OCI-LY3 (cell line): ENCODE measurements around the gene QPCT.

ENCODE experiments used
- H2AFZ ChIP-seq: fragments of 200-600, 300-600 bp; shearing (Covaris generic); 2 replicates; pipeline ENCODE4 v1.6.0; 2014; ENCODE audit warnings: antibody characterized with exemption, low read depth, low read length
- H3K27ac ChIP-seq: fragments of 200-600, 300-600 bp; sonication (generic); 2 replicates; pipeline ENCODE4 v1.5.1; 2014; ENCODE audit warnings: mild to moderate bottlenecking, low read length, moderate library complexity, mixed read lengths
- H3K27me3 ChIP-seq: fragments of 200-600, 300-600 bp; sonication (generic); 2 replicates; pipeline ENCODE4 v1.6.1; 2014; ENCODE audit warnings: low read depth, low read length, mixed read lengths
- H3K36me3 ChIP-seq: fragments of 200-600, 300-600 bp; sonication (generic); replicated peaks from 2 replicates; pipeline ENCODE3; 2014; ENCODE audit warnings: low read depth, low read length, mixed read lengths
- H3K4me1 ChIP-seq: fragments of 300-600, 200-600 bp; sonication (generic); 2 replicates; pipeline ENCODE4 v1.6.1; 2014; ENCODE audit warnings: low read length, mixed read lengths
- H3K4me2 ChIP-seq: fragments of 200-600, 300-600 bp; sonication (generic); 2 replicates; pipeline ENCODE4 v1.6.1; 2014; ENCODE audit warnings: low read length, mixed read lengths
- H3K4me3 ChIP-seq: fragments of 300-600, 200-600 bp; sonication (generic); 2 replicates; pipeline ENCODE4 v1.5.1; 2014; ENCODE audit warnings: antibody characterized with exemption, mild to moderate bottlenecking, low read length, moderate library complexity
- H3K79me2 ChIP-seq: fragments of 300-600, 200-600 bp; shearing (Covaris generic); 2 replicates; pipeline ENCODE4 v1.6.1; 2014; ENCODE audit warnings: mild to moderate bottlenecking, low read length, mixed read lengths
- H3K9ac ChIP-seq: fragments of 300-600, 200-600 bp; shearing (Covaris generic); 2 replicates; pipeline ENCODE4 v1.6.0; 2014; ENCODE audit warnings: mild to moderate bottlenecking, low read length, moderate library complexity
- H3K9me3 ChIP-seq: fragments of 200-600, 300-600 bp; shearing (Covaris generic); 2 replicates; pipeline ENCODE4 v1.6.1; 2014; ENCODE audit warnings: low read length, mixed read lengths; ENCODE audit not compliant: insufficient read depth
- H4K20me1 ChIP-seq: fragments of 200-600, 300-600 bp; sonication (generic); 2 replicates; pipeline ENCODE4 v1.6.1; 2016; ENCODE audit warnings: low read length, mixed read lengths; ENCODE audit not compliant: insufficient read depth
- EZH2phosphoT487 ChIP-seq: fragments of 200-600 bp; shearing (Covaris generic); IDR thresholded peaks from 2 replicates; pipeline ENCODE4 v1.6.1; 2018; ENCODE audit warnings: antibody characterized with exemption, mixed run types, low read depth
- TF ChIP-seq, protein P1 (sequence below): fragments of 200-600, 300-600 bp; sonication (generic); IDR thresholded peaks from 2 replicates; pipeline ENCODE4 v1.5.1; 2014; ENCODE audit warnings: antibody characterized with exemption, low read length, low read depth

Gene QPCT

DNA sequence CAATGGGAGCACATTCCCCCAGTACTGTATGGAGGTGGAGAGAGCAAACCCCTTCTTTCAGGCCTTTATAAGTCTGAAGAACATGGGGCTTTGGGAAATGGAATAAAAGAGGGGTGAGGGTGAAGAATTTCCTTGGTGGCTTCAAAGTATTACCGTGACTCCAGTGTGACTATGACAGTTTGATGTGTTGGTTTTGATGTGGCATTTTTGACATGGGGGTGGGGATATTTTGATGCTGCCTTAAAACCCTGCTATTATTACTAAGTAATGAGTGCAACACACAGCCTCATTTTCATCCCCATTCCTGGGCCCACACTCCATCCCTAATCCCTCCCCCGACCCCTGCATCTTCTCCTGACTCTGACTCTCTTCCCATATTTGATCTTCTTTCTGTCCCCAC lies 23.6 kb downstream of the QPCT start:
- H3K4me3 ChIP-seq = no peak overlapping the region
- H3K9ac ChIP-seq = no peak overlapping the region
- no peak overlapping the region for H3K27ac ChIP-seq
- no peaks in the 10 kb centered on the region for H3K36me3 ChIP-seq
- no peaks in the 10 kb centered on the region for H3K9me3 ChIP-seq
- TF ChIP-seq, protein P1, sequence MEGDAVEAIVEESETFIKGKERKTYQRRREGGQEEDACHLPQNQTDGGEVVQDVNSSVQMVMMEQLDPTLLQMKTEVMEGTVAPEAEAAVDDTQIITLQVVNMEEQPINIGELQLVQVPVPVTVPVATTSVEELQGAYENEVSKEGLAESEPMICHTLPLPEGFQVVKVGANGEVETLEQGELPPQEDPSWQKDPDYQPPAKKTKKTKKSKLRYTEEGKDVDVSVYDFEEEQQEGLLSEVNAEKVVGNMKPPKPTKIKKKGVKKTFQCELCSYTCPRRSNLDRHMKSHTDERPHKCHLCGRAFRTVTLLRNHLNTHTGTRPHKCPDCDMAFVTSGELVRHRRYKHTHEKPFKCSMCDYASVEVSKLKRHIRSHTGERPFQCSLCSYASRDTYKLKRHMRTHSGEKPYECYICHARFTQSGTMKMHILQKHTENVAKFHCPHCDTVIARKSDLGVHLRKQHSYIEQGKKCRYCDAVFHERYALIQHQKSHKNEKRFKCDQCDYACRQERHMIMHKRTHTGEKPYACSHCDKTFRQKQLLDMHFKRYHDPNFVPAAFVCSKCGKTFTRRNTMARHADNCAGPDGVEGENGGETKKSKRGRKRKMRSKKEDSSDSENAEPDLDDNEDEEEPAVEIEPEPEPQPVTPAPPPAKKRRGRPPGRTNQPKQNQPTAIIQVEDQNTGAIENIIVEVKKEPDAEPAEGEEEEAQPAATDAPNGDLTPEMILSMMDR = no peak
- no peak for TF ChIP-seq EZH2phosphoT487
- H2AFZ ChIP-seq = no peak overlapping the region
- no peaks in the 10 kb centered on the region for H3K79me2 ChIP-seq
- H4K20me1 ChIP-seq = no peaks in the 10 kb centered on the region
- peaks cover 77% of the 10 kb centered on the region for H3K27me3 ChIP-seq
- H3K4me2 ChIP-seq = no peak overlapping the region
- H3K4me1 ChIP-seq = peaks cover 19% of the 10 kb centered on the region

DNA sequence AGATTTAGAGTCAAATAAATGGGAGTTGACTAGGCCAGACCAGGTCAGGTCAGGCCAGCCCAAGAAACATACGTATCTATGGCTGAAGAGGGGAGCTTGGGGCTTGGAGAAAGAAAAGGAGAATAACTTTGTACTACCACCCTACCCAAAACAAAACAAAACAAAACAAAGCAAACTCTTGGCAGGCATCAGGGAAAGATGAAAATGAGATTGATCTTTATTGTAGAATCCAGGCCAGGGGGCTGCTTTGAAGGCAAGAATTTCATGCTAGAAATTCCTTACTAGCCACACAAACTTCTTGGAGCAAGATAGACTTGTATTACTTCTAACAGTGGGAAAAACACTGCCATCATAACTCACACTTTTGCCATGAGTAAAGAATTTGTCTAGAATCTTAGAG lies 26.2 kb downstream of the QPCT start:
- no peak overlapping the region for H3K4me2 ChIP-seq
- no peaks in the 10 kb centered on the region for H3K79me2 ChIP-seq
- no peak overlapping the region for H3K4me3 ChIP-seq
- peaks cover 86% of the 10 kb centered on the region for H3K27me3 ChIP-seq
- no peak overlapping the region for H3K9ac ChIP-seq
- H3K9me3 ChIP-seq = no peaks in the 10 kb centered on the region
- H3K36me3 ChIP-seq = no peaks in the 10 kb centered on the region
- no peak overlapping the region for H2AFZ ChIP-seq
- no peak overlapping the region for H3K27ac ChIP-seq
- no peaks in the 10 kb centered on the region for H4K20me1 ChIP-seq
- peaks cover 23% of the 10 kb centered on the region for H3K4me1 ChIP-seq
- TF ChIP-seq, protein P1 = no peak
- TF ChIP-seq EZH2phosphoT487 = no peak

DNA sequence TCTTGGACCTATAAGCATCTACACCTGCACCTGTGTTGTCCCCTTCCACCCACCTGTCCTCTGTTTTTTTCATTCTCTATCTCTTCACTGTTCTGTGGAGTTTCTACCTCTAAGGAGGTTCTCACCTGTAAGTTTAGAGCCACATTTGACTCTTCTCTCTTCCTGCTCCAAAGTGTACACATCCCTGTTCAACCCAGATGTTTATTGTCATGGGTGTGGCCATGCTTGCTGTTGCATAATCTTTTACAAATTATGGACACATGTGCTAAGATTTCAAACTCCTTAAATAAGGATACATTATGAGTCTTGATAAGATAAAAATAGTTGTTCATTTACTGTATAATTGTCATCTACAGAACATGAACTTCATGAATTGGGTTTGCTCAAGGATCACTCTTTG lies 27.6 kb downstream of the QPCT start:
- no peaks in the 10 kb centered on the region for H4K20me1 ChIP-seq
- H3K9me3 ChIP-seq = no peaks in the 10 kb centered on the region
- H3K79me2 ChIP-seq = no peaks in the 10 kb centered on the region
- H3K4me2 ChIP-seq = no peak overlapping the region
- peaks cover 76% of the 10 kb centered on the region for H3K27me3 ChIP-seq
- no peak overlapping the region for H3K27ac ChIP-seq
- H3K36me3 ChIP-seq = no peaks in the 10 kb centered on the region
- no peak overlapping the region for H2AFZ ChIP-seq
- H3K9ac ChIP-seq = no peak overlapping the region
- TF ChIP-seq, protein P1 = no peak
- TF ChIP-seq EZH2phosphoT487 = no peak
- H3K4me1 ChIP-seq = peaks cover 23% of the 10 kb centered on the region
- H3K4me3 ChIP-seq = no peak overlapping the region

DNA sequence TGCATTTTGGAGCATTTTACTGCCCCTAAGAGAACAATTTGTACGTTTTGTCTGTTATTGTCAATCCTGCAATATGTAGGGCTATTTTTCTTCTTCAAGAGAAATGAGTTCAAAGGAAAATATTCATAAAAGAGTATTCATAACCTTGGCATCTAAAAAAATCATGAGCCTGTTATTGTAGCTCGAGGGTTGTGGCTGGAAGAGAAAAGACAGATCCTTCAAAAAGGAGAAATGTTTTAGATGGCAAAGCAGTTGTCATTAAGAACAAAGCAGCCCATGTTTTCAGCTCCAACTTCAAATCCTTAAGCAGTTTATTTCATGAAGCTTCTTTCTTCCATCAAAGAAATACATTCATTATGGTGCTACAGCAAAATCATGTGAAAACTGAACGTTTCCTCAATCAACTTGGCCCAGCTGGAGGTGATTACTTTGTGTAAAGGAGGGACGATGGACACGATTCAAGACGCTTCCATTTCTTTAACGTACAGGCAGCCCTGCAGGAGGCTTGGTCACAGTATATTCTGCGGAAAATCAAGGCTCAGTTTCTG lies 31.4 kb downstream of the QPCT start:
- Histone ChIP-seq H3K27ac (peak overlapping the region; percentile 37), H3K4me1 (peaks cover 46% of the 10 kb centered on the region), H3K79me2 (no peaks in the 10 kb centered on the region), H3K4me2 (peak overlapping the region; percentile 81), H3K9ac (peak overlapping the region; percentile 44), H3K27me3 (peaks cover 67% of the 10 kb centered on the region), H2AFZ (no peak overlapping the region), H4K20me1 (no peaks in the 10 kb centered on the region), H3K9me3 (no peaks in the 10 kb centered on the region), H3K36me3 (no peaks in the 10 kb centered on the region), H3K4me3 (peak overlapping the region; percentile 67)
- no peak; the same call in 1 of the 2 replicates for TF ChIP-seq EZH2phosphoT487
- TF ChIP-seq, protein P1 = no peak
